PC-9 (cell line): ENCODE measurements around the gene GIMAP5. TPM values are rescaled to one million over a fixed set of nuclear protein-coding genes. Genes with fewer than 3 reads are reported as not detected.

ENCODE experiments used
- BruUV-seq: library from RNA; stranded (reverse); fragments of 400-500 nt; replicated peaks from 2 replicates; lab custom pipeline; 2021; lab: Mats Ljungman, UMichigan
- CTCF ChIA-PET: fragments of 300-600 bp; sonication (Branson Sonifier 250); formaldehyde crosslinking; loops from one replicate; lab custom pipeline; 2022; ENCODE audit warnings: antibody characterized with exemption; lab: Charles Lee
- POLR2A ChIA-PET: fragments of 300-600 bp; sonication (Branson Sonifier 250); formaldehyde crosslinking; loops from one replicate; lab custom pipeline; 2022; ENCODE audit warnings: antibody characterized with exemption; ENCODE audit not compliant: unreplicated experiment; lab: Charles Lee
- DNase-seq, 2 experiments: peaks; one replicate each; pipeline versions ENCODE4 v3.0.0 to v3.0.0-alpha.2; 2015 to 2022; ENCODE audit warnings: mixed read lengths in 1 of 2
- H2AFZ ChIP-seq: fragments of 200-600 bp; sonication (generic); 2 replicates; pipeline ENCODE4 v1.8.1; 2017; ENCODE audit warnings: antibody characterized with exemption
- H3F3A ChIP-seq: fragments of 200-600 bp; sonication (generic); 2 replicates; pipeline ENCODE4 v1.8.1; 2017; ENCODE audit warnings: antibody characterized with exemption, mild to moderate bottlenecking, low read depth; ENCODE audit not compliant: insufficient read depth
- H3K27ac ChIP-seq: fragments of 200-600 bp; sonication (generic); 2 replicates; pipeline ENCODE4 v1.6.1; 2016; ENCODE audit warnings: mixed run types
- H3K27me3 ChIP-seq: fragments of 200-600 bp; sonication (generic); 2 replicates; pipeline ENCODE4 v1.6.1; 2016; ENCODE audit warnings: low read depth, mixed run types; ENCODE audit not compliant: insufficient read depth
- H3K36me3 ChIP-seq: fragments of 200-600 bp; sonication (generic); 2 replicates; pipeline ENCODE4 v1.6.1; 2016; ENCODE audit warnings: low read depth, mixed run types
- H3K4me1 ChIP-seq: fragments of 200-600 bp; sonication (generic); replicated peaks from 2 replicates; pipeline ENCODE4 v1.6.1; 2016; ENCODE audit warnings: mixed run types; ENCODE audit not compliant: insufficient read depth
- H3K4me2 ChIP-seq: fragments of 200-600 bp; sonication (generic); 2 replicates; pipeline ENCODE4 v1.6.1; 2017; ENCODE audit warnings: mixed run types
- H3K4me3 ChIP-seq: fragments of 200-600 bp; sonication (generic); 2 replicates; pipeline ENCODE4 v1.6.1; 2016; ENCODE audit warnings: mixed run types
- H3K79me2 ChIP-seq: fragments of 200-600 bp; sonication (generic); 2 replicates; pipeline ENCODE4 v1.6.1; 2017; ENCODE audit warnings: low read depth, mixed run types
- H3K9me2 ChIP-seq: fragments of 200-600 bp; sonication (generic); 2 replicates; pipeline ENCODE4 v1.8.1; 2017; ENCODE audit warnings: mild to moderate bottlenecking; ENCODE audit not compliant: insufficient read depth
- H3K9me3 ChIP-seq: fragments of 200-600 bp; sonication (generic); 2 replicates; pipeline ENCODE4 v1.8.1; 2016; ENCODE audit warnings: low read depth; ENCODE audit not compliant: insufficient read depth
- H4K20me1 ChIP-seq: fragments of 200-600 bp; sonication (generic); 2 replicates; pipeline ENCODE4 v1.8.1; 2017; ENCODE audit not compliant: insufficient read depth
- EZH2 ChIP-seq: fragments of 200-600 bp; sonication (generic); IDR thresholded peaks from 2 replicates; pipeline ENCODE4 v1.8.0; 2017; ENCODE audit warnings: antibody characterized with exemption, low read depth
- intact Hi-C: fragments of 100-400 bp; cut with micrococcal nuclease; formaldehyde crosslinking; loops from one replicate; pipeline ENCODE4 v1.10.0; 2022; ENCODE audit not compliant: unreplicated experiment
- total RNA-seq: library from RNA; stranded (reverse); gene quantifications from 2 replicates; pipeline ENCODE4 v1.2.3, GENCODE V29; 2021
- TF ChIP-seq, protein P1 (sequence below): fragments of 200-600 bp; sonication (generic); conservative IDR thresholded peaks from 2 replicates; pipeline ENCODE4 v1.6.1; 2017; ENCODE audit warnings: mixed run types, antibody characterized with exemption, mild to moderate bottlenecking, moderate library complexity

Gene GIMAP5
- total RNA-seq, 1 experiment from 2014 or later = not detected

DNA sequence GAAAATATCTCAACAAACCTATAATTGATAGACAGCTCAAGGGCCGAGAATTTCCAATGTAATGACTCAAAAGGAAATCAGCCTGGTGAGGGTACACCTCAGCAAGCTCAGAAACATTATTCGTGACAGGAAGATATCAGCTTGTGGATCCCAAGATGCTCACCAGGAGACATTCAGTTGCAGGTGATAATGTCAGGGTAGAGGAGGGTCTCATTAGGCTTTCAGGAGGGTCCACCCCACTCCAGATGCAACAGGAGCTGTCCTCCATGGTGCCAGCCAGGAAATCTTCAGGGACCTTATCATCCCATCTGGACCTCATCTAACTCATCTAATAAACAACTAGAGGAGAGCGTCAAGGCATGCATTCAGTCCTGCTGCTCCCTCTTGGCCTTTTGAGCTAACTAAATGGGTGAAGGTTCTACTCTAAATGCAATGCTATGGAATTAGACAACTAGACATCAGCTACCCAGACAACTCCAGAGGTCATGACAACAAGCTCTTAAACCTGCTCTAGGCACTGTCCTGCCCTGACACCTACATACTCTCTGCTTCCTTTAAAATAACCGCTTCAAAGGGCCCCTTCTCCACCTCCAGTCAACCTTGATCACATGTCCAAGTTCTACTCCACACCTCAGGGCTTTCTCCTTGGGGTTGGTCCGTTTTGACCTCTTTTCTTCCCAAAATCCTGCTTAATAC is 4.3 kb upstream of the GIMAP5 start:
- Histone ChIP-seq H3K36me3 (no peaks in the 10 kb centered on the region), H2AFZ (no peak overlapping the region), H3K9me2 (no peaks in the 10 kb centered on the region), H3K27ac (no peak overlapping the region), H3K4me3 (no peak overlapping the region), H3K4me1 (no peaks in the 10 kb centered on the region), H3K9me3 (no peaks in the 10 kb centered on the region), H3K4me2 (no peak overlapping the region), H3K79me2 (no peaks in the 10 kb centered on the region), H4K20me1 (no peaks in the 10 kb centered on the region), H3F3A (no peaks in the 10 kb centered on the region), H3K27me3 (peaks cover 31% of the 10 kb centered on the region)
- TF ChIP-seq, protein P1, sequence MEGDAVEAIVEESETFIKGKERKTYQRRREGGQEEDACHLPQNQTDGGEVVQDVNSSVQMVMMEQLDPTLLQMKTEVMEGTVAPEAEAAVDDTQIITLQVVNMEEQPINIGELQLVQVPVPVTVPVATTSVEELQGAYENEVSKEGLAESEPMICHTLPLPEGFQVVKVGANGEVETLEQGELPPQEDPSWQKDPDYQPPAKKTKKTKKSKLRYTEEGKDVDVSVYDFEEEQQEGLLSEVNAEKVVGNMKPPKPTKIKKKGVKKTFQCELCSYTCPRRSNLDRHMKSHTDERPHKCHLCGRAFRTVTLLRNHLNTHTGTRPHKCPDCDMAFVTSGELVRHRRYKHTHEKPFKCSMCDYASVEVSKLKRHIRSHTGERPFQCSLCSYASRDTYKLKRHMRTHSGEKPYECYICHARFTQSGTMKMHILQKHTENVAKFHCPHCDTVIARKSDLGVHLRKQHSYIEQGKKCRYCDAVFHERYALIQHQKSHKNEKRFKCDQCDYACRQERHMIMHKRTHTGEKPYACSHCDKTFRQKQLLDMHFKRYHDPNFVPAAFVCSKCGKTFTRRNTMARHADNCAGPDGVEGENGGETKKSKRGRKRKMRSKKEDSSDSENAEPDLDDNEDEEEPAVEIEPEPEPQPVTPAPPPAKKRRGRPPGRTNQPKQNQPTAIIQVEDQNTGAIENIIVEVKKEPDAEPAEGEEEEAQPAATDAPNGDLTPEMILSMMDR = no peak
- TF ChIP-seq EZH2 = no peak
- ChIA-PET POLR2A (no interaction called here), CTCF (no interaction called here)
- no peak for DNase-seq
- no TSS peak for BruUV-seq
- intact Hi-C loops = no loop called here

GRCh38 chr7:150733482-150734095 is 3.6 kb upstream of the GIMAP5 start:
- H3K27ac ChIP-seq = no peak overlapping the region
- H3K9me2 ChIP-seq = no peaks in the 10 kb centered on the region
- no peaks in the 10 kb centered on the region for H3F3A ChIP-seq
- TF ChIP-seq, protein P1 = no peak
- no peak for TF ChIP-seq EZH2
- H3K36me3 ChIP-seq = no peaks in the 10 kb centered on the region
- intact Hi-C loops = no loop called here
- DNase-seq = no peak
- ChIA-PET CTCF (no interaction called here), POLR2A (no interaction called here)
- H3K9me3 ChIP-seq = no peaks in the 10 kb centered on the region
- H3K79me2 ChIP-seq = no peaks in the 10 kb centered on the region
- H3K27me3 ChIP-seq = peaks cover 37% of the 10 kb centered on the region
- no peaks in the 10 kb centered on the region for H3K4me1 ChIP-seq
- H2AFZ ChIP-seq = no peak overlapping the region
- no TSS peak for BruUV-seq
- H4K20me1 ChIP-seq = no peaks in the 10 kb centered on the region
- no peak overlapping the region for H3K4me3 ChIP-seq
- no peak overlapping the region for H3K4me2 ChIP-seq

DNA sequence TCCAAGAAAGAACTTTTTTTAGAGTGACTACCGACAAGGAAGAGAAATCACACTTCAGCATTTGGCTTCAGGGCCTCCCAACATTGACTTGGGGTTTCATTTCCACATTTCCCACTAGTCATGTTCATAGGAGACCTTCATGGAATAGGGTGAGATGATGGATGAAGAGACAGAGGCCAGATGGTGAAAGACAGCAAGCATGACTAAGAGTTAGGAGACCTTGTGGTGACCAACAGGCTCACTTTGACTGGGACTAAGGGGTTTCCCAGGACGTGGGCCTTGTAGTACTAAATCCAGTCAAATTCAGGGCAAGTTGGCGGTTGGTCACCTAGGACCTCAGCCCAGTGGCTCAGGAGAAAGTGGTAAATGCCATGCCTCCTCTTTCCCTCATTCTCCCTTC is 3.0 kb upstream of the GIMAP5 start:
- no peak for DNase-seq
- no peaks in the 10 kb centered on the region for H3K9me2 ChIP-seq
- H2AFZ ChIP-seq = no peak overlapping the region
- H3K4me1 ChIP-seq = no peaks in the 10 kb centered on the region
- CTCF ChIA-PET = no interaction called here
- TF ChIP-seq, protein P1 = no peak
- no peak for TF ChIP-seq EZH2
- H3K4me2 ChIP-seq = no peak overlapping the region
- peaks cover 38% of the 10 kb centered on the region for H3K27me3 ChIP-seq
- no TSS peak for BruUV-seq
- H3K4me3 ChIP-seq = no peak overlapping the region
- H3K79me2 ChIP-seq = no peaks in the 10 kb centered on the region
- H4K20me1 ChIP-seq = no peaks in the 10 kb centered on the region
- H3F3A ChIP-seq = no peaks in the 10 kb centered on the region
- no peaks in the 10 kb centered on the region for H3K9me3 ChIP-seq
- no peaks in the 10 kb centered on the region for H3K36me3 ChIP-seq
- intact Hi-C loops = no loop called here
- POLR2A ChIA-PET = no interaction called here
- H3K27ac ChIP-seq = no peak overlapping the region
